K562 (cell line): ENCODE data around the gene MYRIP. TPM values are rescaled to one million over a fixed set of nuclear protein-coding genes. Genes with fewer than 3 reads are reported as not detected.

ENCODE experiments used
- ATAC-seq: fragments of 200-7000 bp; cut with Tn5 transposase; 3 replicates; pipeline ENCODE4 v1.9.1; 2020; ENCODE audit warnings: moderate library complexity
- BruUV-seq: library from RNA; stranded (reverse); fragments of 400-500 nt; replicated peaks from 2 replicates; lab custom pipeline; 2021; lab: Mats Ljungman, UMichigan
- CTCF ChIA-PET: fragments of 300-600 bp; formaldehyde crosslinking; extraction: SDS; loops from one replicate; lab custom pipeline; 2021; ENCODE audit warnings: low intra/inter-chr PET ratio; lab: Yijun Ruan, JAX
- POLR2A ChIA-PET: fragments of 300-600, 350-650 bp; sonication (Branson Sonifier 250); formaldehyde crosslinking; extraction: SDS; loops from one replicate; lab custom pipeline; 2021; ENCODE audit warnings: antibody characterized with exemption, inconsistent platforms; lab: Yijun Ruan, JAX
- DNase-seq, 4 experiments: peaks; one replicate each; pipeline versions ENCODE4 v3.0.0 to v3.0.0-alpha.2; 2011 to 2018; ENCODE audit warnings: low spot score in 3 of 4, mixed read lengths in 3 of 4; ENCODE audit errors: extremely low read depth in 1 of 4
- FAIRE-seq: peaks from 2 replicates; lab custom pipeline; 2011; peaks lifted over from hg19 to GRCh38; lab: Jason Lieb, UNC
- H2AFZ ChIP-seq: 2 replicates; pipeline ENCODE4 v1.6.0; 2011; ENCODE audit warnings: low read depth, low read length, control low read depth, inconsistent platforms
- H3K27ac ChIP-seq: fragments of 200-600 bp; 3 replicates; pipeline ENCODE4 v1.8.0; 2011; ENCODE audit warnings: low read depth, mild to moderate bottlenecking, control low read depth, inconsistent platforms, low read length, moderate library complexity, mixed read lengths; ENCODE audit errors: extremely low read depth
- H3K27me3 ChIP-seq, 2 experiments: fragments of 300-600 bp in 1 of 2; 2 replicates in 1 of 2; 3 replicates in 1 of 2; pipeline versions ENCODE4 v1.6.0 to v1.8.0; 2011; ENCODE audit warnings: inconsistent platforms in 2 of 2, low read length in 2 of 2, mild to moderate bottlenecking in 1 of 2, mixed read lengths in 1 of 2, moderate library complexity in 1 of 2; ENCODE audit not compliant: control insufficient read depth in 2 of 2, insufficient read depth in 2 of 2
- H3K36me3 ChIP-seq: fragments of 300-600 bp; 3 replicates; pipeline ENCODE4 v1.8.0; 2011; ENCODE audit warnings: mild to moderate bottlenecking, low read length, inconsistent platforms; ENCODE audit not compliant: control insufficient read depth, insufficient read depth
- H3K4me1 ChIP-seq, 2 experiments: fragments of 200-600 bp in 1 of 2; replicated peaks in 1 of 2; 2 replicates in 1 of 2; 3 replicates in 1 of 2; pipeline versions ENCODE4 v1.5.1 to v1.8.0; 2011; ENCODE audit warnings: inconsistent platforms in 2 of 2, low read length in 2 of 2, mild to moderate bottlenecking in 1 of 2, mixed read lengths in 1 of 2, moderate library complexity in 1 of 2; ENCODE audit not compliant: control insufficient read depth in 2 of 2, insufficient read depth in 2 of 2
- H3K4me2 ChIP-seq: 2 replicates; pipeline ENCODE4 v1.6.1; 2011; ENCODE audit warnings: low read length, control low read depth, inconsistent platforms, mixed read lengths; ENCODE audit not compliant: insufficient read depth
- H3K4me3 ChIP-seq: fragments of 200-600 bp; sonication (generic), shearing (Covaris generic); 2 replicates; pipeline ENCODE4 v1.5.1; 2016; ENCODE audit warnings: control low read depth, inconsistent platforms
- H3K79me2 ChIP-seq: fragments of 200-600 bp; 3 replicates; pipeline ENCODE4 v1.8.0; 2011; ENCODE audit warnings: low read length, inconsistent platforms; ENCODE audit not compliant: control insufficient read depth, insufficient read depth
- H3K9ac ChIP-seq, 2 experiments: 2 replicates each; pipeline versions ENCODE4 v1.6.0 to v1.6.1; 2011; ENCODE audit warnings: low read depth in 2 of 2, low read length in 2 of 2, control low read depth in 1 of 2, inconsistent platforms in 1 of 2, mild to moderate bottlenecking in 1 of 2, mixed read lengths in 1 of 2; ENCODE audit not compliant: insufficient read depth in 1 of 2
- H3K9me1 ChIP-seq: one replicate; pipeline ENCODE4 v1.6.0; 2011; ENCODE audit warnings: inconsistent platforms, mild to moderate bottlenecking, low read length, moderate library complexity; ENCODE audit not compliant: control insufficient read depth, insufficient read depth
- H3K9me3 ChIP-seq: replicated peaks from 2 replicates; pipeline ENCODE4 v1.5.1; 2011; ENCODE audit warnings: low read depth, low read length, inconsistent platforms; ENCODE audit not compliant: control insufficient read depth, insufficient read depth
- H4K20me1 ChIP-seq: replicated peaks from 2 replicates; pipeline ENCODE4 v1.6.1; 2011; ENCODE audit warnings: low read length, inconsistent platforms, mixed read lengths; ENCODE audit not compliant: control insufficient read depth, insufficient read depth
- ATF3 ChIP-seq, 2 experiments: fragments of 450-650 bp in 1 of 2; sonication (generic) in 1 of 2; formaldehyde crosslinking in 1 of 2; IDR thresholded peaks in 1 of 2; conservative IDR thresholded peaks in 1 of 2; 2 replicates each; pipeline versions ENCODE4 v1.6.1 to v1.8.1; 2016 to 2023; ENCODE audit warnings: mild to moderate bottlenecking in 2 of 2, moderate library complexity in 2 of 2, inconsistent platforms in 1 of 2, missing genetic modification reagents in 1 of 2
- BCLAF1 ChIP-seq, 2 experiments: fragments of 450-650 bp in 1 of 2; IDR thresholded peaks; 2 replicates each; pipeline ENCODE4 v1.6.1; 2011 to 2017; ENCODE audit warnings: low read depth in 2 of 2, antibody characterized with exemption in 1 of 2, borderline replicate concordance in 1 of 2, low read length in 1 of 2, mild to moderate bottlenecking in 1 of 2, mixed read lengths in 1 of 2; ENCODE audit not compliant: control insufficient read depth in 1 of 2
- CHD2 ChIP-seq: IDR thresholded peaks from 2 replicates; pipeline ENCODE4 v1.6.1; 2011; ENCODE audit warnings: low read depth, low read length
- EP400 ChIP-seq: fragments of 450-650 bp; IDR thresholded peaks from 2 replicates; pipeline ENCODE4 v1.6.1; 2017; ENCODE audit warnings: antibody characterized with exemption, mild to moderate bottlenecking, moderate library complexity
- ZNF431 ChIP-seq: sonication (generic); formaldehyde crosslinking; IDR thresholded peaks from 2 replicates; pipeline ENCODE4 v1.8.0; 2022; ENCODE audit warnings: mild to moderate bottlenecking, missing genetic modification reagents
- ZNF589 ChIP-seq: fragments of 200-800 bp; sonication (Bioruptor generic); IDR thresholded peaks from 2 replicates; pipeline ENCODE4 v1.6.1; 2016; ENCODE audit warnings: low read depth, missing genetic modification characterization, missing compliant biosample characterization
- WGBS: fragments of 100-300 bp; shearing (Covaris generic); methylation state at CpG from one replicate; pipeline ENCODE4 v1.1.6; 2016; ENCODE audit warnings: low coverage, mixed read lengths; ENCODE audit not compliant: insufficient coverage; ENCODE audit errors: missing lambda C conversion rate; 5-methylcytosine and 5-hydroxymethylcytosine counted together
- in situ Hi-C: fragments of 300-500 bp; cut with MboI; formaldehyde crosslinking; loops from 4 replicates; pipeline ENCODE4 v1.15.0; 2018; ENCODE audit warnings: inconsistent platforms, mixed read lengths
- intact Hi-C: fragments of 100-400 bp; cut with micrococcal nuclease; formaldehyde crosslinking; loops from 2 replicates; pipeline ENCODE4 v1.14.2; 2022
- polyA plus RNA-seq, 8 experiments: library from polyadenylated mRNA; depleted of rRNA in 4 of 8; stranded (reverse) in 5 of 8; unstranded in 3 of 8; fragments of >200 nt; fragmentation: Nextera tagmentation in 2 of 8; fragmentation: Illumina TruSeq in 1 of 8; extraction: Ambion mirVana in 2 of 8; extraction: Trizol in 1 of 8; gene quantifications; 2 replicates each; pipeline versions ENCODE4 v1.2.1 to v1.2.3, GENCODE V29; 2011 to 2014; ENCODE audit warnings: inconsistent platforms in 1 of 8, missing spikeins in 1 of 8
- total RNA-seq, 7 experiments: library from RNA; depleted of rRNA in 6 of 7; stranded (reverse); fragments of >200 nt in 6 of 7; fragmentation: Illumina TruSeq in 2 of 7; extraction: Trizol in 2 of 7; gene quantifications; 2 replicates each; pipeline versions ENCODE4 v1.2.1 to v1.2.3, GENCODE V29; 2011 to 2021; ENCODE audit warnings: low replicate concordance in 1 of 7

The MYRIP gene
- total and polyA plus RNA-seq, 9 of the 15 experiments (the other 6 are each of a cell fraction or from before 2014, with no cell fraction given), result 0.03 to 0.12 TPM; not detected in 7

DNA sequence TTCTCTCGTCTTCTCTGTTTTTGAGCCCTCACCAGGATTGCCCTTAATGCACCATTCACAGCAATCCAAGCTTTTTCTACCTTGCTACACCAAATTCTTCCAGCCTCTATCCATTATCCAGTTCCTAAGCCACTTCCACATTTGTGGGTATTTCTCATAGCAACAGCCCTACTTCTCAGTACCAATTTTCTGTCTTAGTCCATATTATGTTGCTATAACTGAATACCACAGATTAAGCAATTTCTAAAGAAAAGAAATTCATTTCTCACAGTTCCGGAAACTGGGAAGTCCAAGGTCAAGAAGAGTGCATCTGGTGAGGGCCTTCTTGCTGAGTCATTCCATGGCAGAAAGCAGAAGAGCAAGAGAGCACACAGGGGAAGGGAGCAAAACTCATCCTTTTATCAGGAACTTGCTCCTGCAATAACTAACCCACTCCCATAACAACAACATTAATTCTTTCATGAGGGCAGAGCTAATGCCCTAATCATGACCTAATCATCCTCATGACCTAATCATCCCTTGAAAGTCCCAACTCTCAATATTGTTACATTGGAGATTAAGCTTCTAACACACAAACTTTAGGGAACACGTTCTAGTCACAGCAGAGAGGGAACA, 490.4 kb downstream of the MYRIP start:
- in situ Hi-C loops, result loop anchor here (10.0 kb wide), 1 partner anchor 895 kb away; the partner anchor contains the start of gene RPSA
- ChIA-PET CTCF (no interaction called here), POLR2A (interaction anchor here (0.6 to 2.0 kb wide), 7 partner anchors 9 to 114 kb away, joined by 3 to 10 read pairs (median 5); partner anchors contain the start of gene EIF1B)
- ATAC-seq (peak; percentile 89), DNase-seq (peak in 3 of 4 experiments; percentile 32 to 88 (median 47)), FAIRE-seq (peak; percentile 96)
- Histone ChIP-seq H3K9me1 (no peaks in the 10 kb centered on the region), H3K27me3 (no peaks in the 10 kb centered on the region), H3K79me2 (no peaks in the 10 kb centered on the region), H4K20me1 (no peaks in the 10 kb centered on the region), H3K27ac (peak overlapping the region; percentile 90), H3K9ac (peak overlapping the region in 1 of 2 experiments; percentile 54; a peak in 2 of 4 replicates), H3K4me2 (peak overlapping the region; percentile 65), H3K9me3 (peaks cover 2% of the 10 kb centered on the region; the same call in 1 of the 2 replicates), H3K4me1 (peaks cover 4 to 41% of the 10 kb centered on the region in 2 experiments; a peak in 4 of 5 replicates), H2AFZ (peak overlapping the region; percentile 98), H3K36me3 (peaks cover 3% of the 10 kb centered on the region; the same call in 1 of the 3 replicates), H3K4me3 (no peak overlapping the region)
- WGBS, result 7% methylated on average over 3 of the region's 3 CpGs
- intact Hi-C loops, result loop anchor here (10.0 kb wide), 1 partner anchor 895 kb away; the partner anchor contains the start of gene RPSA
- no TSS peak for BruUV-seq
- no peak for TF ChIP-seq ZNF431 (CRISPR knock-in tag)
- no peak for TF ChIP-seq BCLAF1 (IDR thresholded peaks at IDR 0.05; ENCODE audit: borderline replicate concordance in 1 of 2, control insufficient read depth in 1 of 2, low read depth in 2 of 2, low read length in 1 of 2)
- TF ChIP-seq CHD2, result peak; percentile 30; the same call in 1 of the 2 replicates
- TF ChIP-seq ATF3 (IDR thresholded peaks at IDR 0.05), result peak; percentile 83
- no peak for TF ChIP-seq ATF3 (CRISPR knock-in tag; conservative IDR thresholded peaks at IDR 0.05)
- peak; percentile 65 for TF ChIP-seq EP400
- peak; percentile 94 for TF ChIP-seq ZNF589 (CRISPR knock-in tag)
